HG02852 (cell line): Measurements from ENCODE around the gene CCDC32.

Experiments used
- ATAC-seq: cut with Tn5 transposase; IDR thresholded peaks from one replicate; pipeline ENCODE4 v1.9.1; 2021; ENCODE audit warnings: mild to moderate bottlenecking, moderate library complexity; ENCODE audit not compliant: unreplicated experiment

The CCDC32 gene

DNA sequence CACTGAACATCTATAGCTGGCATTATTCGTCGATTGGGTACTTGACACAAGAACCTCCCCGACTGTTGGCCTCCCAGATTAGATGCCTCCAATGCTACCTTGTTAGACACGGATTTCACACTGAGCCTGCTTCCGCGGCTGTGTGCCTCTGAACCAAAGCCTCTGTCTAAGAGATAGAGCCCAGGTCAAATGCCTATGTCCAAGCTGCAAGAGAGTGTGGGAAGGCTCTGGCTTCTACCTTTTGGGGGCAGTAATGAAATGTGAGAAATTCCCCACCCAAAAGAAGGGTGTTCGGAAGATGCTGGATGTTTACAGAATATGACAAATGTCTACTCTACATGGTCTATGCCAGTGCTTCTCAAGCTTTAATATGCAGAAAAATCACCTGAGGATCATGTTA is 2.3 kb upstream of the CCDC32 start:
- ATAC-seq, result no peak

DNA sequence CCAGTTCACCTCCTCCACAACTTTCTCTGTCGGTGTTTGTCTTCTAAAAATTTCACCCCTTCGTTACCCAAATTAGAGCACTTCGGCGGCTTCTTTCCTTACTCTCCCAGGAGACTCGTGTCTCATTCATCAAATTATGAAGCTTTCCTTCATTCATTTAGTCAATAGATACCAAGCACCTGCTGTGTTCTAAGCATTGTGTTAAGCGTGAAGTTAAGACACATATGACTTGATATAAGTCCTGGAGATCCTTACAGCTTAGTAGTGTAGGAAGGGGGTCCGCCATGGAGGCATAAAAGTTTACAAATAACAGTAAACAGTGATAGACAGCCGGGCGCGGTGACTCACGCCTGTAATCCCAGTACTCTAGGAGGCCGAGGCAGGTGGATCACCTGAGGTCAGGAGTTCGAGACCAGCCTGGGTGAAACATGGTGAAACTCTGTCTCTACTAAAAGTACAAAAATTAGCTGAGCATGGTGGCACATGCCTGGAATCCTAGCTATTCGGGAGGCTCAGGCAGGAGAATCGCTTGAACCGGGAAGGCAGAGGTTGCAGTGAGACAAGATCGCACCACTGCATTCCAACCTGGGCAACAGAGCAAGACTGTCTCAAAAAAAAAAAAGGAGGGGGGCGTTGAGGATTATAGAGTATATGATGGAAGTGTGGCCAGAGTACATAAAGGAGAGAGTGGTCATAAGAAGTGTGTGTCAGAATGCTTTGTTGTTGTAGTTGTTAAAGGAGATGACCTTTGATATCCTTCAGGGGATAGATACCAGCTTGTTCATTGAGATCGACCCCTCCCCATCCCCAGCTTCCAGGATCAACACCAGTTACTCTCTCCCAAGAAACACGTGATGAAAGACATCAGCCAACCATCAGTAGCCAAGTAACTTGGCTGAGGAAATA is 744 bp upstream of the CCDC32 start:
- no peak for ATAC-seq

DNA sequence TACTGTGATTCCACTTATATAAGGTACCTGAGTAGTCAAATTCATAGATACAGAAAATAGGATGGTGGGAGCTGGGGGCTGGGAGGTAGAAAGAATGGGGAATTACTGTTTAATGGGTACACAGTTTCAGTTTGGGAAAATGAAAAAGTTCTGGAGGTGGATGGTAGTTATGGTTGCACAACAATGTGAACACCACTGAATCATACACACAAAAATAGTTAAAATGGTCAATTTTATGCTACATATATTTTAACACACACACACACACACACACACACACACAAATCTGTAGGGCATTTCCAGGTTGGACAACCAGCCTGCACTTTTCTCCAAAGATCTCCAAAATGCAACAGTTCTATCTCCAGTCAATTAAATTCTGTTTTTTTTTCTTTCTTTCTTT is 1.4 kb downstream of the CCDC32 start:
- no peak for ATAC-seq

DNA sequence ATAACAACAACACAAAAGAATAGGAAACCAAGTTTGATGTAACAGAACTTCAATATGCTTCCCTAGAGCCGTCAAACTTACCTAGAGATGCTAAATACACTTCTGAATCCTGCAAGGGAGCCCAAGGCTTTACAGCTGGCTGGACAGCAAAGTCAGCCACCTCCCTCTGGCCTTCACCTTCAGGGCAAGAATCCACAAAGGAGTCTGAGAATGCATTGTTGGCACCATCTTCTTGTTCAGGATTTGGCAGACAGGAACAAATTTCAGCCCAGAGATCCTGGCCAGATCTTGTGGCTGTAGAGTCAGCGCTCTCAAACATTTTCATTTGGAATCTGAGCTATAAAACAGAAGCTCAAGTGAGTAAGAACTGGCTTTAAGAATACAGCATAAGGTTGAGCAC is 2.2 kb downstream of the CCDC32 start:
- no peak for ATAC-seq

DNA sequence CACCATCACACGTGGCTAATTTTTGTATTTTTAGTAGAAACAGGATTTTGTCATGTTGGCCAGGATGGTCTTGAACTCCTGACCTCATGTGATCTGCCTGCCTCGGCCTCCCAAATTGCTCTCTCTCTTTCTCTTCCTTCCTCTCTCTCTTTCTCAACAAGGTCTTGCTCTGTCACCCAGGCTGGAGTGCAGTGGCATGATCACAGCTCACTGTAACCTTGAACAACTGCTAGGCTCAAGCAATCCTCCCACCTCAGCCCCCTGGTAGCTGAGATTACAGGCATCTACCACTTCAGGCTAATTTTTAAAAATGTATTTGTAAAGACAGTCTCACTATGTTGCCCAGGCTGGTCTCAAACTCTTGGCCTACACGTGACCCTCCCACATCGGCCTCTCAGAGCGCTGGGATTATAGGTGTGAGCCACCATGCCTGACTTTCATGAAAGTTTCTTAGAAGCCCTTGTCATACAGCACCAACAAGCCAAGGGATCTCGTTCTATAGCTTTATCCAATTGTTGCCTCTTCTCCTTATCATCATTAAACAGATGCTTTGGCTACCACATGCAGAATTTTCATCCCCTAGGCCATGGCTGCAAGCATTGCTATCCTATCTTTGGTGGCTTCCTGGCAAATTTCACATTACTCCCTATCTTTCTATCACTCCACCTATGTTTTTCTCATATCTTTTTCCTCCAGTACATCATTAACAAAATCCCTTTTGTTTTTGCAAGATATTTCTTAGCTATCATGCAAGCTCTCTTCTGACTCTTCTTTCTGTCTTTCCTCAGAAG is 5.7 kb downstream of the CCDC32 start:
- no peak for ATAC-seq

DNA sequence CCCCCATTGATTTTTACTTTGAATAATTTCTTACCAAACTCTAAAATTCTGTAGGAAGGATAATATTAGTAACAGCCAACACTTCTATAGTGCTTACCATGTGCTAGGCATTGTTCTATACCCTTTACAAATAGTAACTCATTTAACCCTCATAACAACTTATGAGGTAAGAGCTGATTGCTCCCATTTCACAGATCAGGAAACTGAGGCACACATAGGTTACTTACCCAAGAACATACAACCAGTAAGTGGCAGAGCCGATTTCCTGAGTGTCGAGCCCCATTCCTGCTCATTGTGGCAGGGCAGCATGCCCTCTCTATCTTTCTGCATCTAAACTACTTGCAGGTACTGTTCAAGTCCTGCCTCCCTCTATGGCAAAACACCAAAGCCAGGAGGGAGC is 9.0 kb downstream of the CCDC32 start:
- ATAC-seq, result no peak

DNA sequence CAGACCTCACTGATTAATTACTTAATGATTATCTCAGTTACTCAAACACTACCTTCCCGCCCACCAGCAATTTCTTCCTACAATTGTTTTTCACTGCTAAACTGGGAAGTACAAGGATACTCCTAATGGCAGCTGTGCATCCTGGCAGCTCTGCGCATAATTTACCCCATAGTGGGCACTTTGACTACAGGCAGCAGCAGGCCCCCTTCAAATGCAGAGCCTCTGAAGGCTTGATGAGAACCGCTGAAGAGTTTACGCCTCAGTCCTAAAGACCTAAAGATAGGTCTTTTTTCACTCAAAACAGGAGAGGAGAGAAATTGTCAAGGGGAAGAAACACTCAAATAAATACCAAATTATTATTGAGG is 10.7 kb downstream of the CCDC32 start:
- ATAC-seq, result no peak

DNA sequence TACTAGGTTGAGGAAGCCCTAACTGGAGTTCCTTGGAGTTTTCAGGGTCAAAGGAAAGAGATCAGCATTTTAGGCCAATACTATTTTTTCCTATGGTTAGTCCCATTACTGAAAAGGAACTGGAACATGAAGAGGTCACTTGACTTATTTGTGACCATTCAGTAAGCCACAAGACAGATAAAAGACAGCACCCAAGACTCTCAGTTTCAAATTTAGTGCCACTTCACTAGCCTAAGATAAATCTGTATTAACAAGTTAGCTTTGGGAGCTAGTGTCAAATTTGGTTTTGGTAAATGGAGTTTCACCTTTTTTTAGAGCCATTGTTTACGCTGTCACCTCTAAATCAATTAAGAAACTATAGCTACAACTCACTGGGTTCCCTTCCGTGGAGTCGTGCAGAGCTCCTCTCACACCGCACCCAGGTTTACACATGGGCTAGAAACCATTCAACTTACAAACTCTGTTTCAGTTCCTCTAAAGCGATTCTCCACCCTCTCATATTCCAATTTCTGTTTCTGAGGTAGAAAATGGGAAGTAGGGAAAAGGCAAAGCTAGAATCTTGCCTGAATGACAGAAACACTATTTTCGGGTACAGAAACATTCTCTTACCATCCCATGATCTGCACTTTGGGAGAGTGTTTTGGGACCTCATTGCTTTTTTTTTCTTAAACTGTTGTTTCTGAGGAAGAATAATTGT is 14.4 kb downstream of the CCDC32 start:
- ATAC-seq, result peak; percentile 71

DNA sequence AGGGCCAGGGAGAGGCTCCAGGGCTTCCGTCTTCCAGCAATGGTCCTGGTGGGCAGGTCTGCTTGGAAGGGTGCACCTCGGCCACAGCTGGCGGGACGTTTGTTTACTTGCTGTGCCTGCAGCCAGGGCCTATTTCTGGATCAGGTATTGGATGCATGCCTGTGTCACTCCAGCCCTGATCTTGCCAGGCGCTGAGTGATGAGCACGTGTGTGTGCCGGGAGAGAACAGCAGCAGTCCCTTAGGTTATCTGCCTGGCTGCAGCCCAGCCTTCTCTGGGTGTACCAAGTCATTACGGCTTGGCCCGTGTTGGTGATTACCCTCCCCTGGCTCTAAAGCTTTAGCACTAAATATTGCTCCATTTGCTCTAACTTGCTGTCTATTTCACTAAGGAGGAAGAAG is 14.9 kb downstream of the CCDC32 start:
- no peak for ATAC-seq

DNA sequence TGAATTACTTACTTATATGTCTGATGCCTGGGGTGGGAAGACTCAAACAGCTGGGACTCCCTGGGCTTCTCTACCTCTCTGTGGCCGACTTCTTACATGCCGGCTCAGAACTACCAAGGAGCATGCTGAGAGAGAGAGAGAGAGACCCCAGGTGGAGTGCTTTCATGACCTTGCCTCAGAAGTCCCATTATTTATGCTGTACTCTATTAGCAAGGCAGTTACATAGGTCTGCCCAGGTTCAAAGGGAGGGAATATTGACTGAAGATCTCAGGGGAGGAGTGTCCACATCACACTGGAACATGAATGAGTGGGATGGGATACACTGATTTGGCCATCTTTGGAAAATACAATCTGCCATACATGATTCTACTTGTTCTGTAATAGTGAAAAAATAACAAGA is 16.2 kb downstream of the CCDC32 start:
- ATAC-seq, result no peak

DNA sequence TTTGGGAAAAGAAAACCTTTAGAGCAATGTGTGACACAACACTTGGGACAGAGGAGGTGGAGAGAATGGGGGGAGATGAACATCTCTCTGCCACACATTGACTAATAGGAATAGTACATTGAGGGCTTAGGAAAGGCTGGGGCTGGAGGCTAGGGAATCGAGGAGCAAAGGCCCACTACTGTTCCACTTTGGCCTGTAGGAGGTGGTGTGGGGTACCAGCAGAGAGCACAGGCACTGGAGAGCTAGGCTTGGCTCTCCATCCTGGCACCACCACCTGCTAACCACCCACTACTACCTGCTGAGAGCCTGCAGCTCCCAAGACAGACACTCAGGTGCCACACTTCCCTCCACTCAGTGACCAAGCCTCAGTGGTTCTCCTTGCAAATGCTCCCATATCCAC is 19.4 kb downstream of the CCDC32 start:
- no peak for ATAC-seq

DNA sequence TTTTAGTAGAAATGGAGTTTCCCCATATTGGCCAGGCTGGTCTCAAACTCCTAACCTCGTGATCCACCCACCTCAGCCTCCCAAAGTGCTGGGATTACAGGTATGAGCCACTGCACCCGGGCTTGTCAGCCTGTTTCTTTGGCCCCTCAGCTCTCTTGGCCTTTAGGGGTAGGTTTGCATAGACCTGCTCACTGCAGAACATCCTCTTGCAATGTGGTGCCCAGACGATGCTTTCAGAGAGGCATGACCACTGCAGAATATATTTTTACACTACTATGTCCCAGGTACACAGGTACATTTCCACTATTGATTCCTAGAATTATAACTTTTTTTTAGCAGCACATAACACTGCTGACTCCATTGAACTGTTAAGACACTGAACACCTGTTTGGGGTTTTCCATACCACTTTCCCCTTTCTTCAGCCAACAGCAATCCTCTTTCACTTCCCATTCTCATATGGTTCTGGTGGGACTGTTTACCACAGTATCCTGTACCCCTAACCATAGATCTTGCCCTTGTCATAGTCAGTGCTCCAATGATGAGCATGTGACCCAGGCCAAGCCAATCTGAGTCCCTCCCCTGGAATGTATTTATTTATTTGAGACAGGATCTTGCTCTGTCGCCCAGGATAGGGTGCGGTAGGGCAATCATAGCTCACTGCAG is 21.1 kb downstream of the CCDC32 start:
- peak; percentile 74 for ATAC-seq

DNA sequence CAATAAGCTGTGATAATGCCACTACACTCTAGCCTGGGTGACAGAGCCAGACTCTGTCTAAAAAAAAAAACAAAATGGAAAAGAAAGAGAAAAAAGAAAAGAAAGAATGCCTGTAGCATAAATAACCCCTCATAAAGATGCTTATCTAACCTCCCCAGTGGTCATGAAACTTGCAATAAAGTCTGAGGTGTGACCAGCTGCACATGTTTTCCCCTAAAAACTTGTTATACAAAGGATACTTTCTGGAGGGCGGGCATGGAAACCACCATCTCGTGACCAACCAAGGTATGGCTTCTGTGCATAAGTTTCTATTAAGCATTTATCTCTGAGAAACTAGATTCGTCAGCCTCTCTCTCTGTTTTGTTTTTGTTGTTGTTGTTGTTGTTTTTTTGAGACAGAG is 21.8 kb downstream of the CCDC32 start:
- ATAC-seq, result peak; percentile 39

DNA sequence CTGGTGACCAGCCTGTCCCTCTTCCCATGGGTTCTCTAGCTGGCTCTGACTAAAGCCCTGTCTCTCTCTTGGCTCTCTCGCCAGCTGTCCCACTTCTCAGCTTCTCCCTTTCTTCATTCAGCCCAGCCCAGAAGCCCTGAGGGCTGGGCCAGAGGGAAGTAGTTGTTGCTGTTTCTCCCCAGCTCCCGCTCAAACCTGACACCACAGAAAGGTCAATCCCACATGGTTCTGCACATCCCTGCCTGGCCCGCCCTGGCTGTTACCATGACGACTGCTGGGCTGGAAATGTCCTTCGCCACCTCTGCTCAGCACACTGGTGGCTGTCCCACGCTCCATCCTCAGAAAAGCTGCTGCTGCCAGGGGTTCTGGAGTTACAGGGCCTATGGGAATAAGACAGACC is 25.9 kb downstream of the CCDC32 start:
- no peak for ATAC-seq

DNA sequence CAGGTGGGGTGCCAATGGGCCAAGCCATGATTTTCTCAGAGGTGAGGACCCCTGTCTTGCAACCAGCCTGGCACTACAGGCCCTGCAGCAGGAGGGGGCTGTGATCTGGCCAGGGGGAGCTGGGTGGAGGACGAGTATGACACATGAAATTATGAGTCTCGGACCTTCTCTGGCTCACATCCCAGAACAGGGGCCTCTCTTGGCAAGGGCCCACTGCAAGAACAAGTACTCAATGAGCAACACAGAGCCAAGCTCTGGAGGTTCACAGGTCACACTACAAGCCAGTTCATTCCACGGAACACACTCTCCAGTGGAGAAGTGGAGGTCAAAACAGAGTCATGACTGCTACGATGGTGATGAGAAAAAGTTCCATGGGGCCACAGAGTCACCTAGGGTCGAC is 28.3 kb downstream of the CCDC32 start:
- no peak for ATAC-seq

DNA sequence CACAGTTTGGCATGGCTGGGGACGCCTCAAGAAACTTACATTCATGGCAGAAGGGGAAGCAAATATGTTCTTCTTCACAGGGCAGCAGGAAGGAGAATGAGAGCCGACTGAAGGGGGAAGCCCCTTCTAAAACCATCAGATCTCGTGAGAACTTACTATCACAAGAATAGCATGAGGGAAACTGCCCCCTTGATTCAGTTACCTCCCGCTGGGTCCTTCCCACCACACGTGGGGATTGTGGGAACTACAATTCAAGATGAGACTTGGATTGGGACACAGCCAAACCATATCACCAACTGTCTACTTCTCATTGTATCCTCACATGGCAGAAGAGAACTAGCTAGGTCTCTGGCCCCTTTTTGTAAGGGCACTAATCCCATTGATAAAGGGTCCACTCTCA is 30.5 kb downstream of the CCDC32 start:
- no peak for ATAC-seq

DNA sequence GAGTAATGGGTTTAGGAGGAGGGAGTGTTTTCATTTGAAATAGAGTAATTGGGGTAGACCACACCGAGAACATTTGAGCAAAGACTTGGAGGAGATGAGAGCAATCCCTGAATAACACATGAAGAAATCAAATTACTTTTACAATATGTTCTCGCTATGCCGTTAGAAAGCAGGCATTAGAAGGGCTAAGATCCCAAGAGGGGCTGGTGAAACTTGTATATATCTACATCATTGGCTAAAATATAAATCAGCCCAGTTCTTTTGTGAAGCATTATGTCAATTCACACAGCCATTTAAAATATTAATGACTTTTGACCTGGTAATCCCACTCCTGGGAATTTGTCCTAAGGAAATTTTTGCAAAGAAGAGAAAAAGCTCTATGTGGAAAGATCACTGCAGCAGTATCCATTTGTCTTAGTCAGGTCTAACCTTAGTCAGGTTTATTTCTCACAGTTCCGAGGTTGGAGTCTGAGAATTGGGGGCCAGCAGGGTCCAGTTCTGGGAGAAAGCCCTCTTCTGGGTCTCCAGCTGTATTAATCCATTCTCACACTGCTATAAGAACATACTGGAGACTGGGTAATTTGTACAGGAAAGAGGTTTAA is 31.0 kb downstream of the CCDC32 start:
- ATAC-seq, result no peak

DNA sequence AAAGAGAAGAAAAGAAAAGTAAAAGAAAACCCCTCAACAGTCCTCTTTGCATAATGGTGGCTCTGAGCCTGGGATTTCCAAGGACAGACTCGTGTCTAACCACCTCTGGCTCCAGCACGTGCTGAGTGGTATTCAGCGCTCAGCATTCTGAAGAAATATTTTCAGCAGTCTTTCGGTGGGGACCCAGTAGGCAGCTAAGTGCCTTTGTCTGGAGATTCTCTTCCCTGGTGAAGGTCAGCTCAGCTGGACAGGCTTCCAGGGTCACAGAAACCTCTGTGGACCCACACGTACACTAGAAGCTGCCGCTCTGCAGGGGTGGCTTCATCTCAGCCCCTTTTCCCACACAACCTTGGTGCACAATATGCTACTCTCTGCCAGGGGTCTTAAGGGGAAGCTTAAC is 36.0 kb downstream of the CCDC32 start:
- ATAC-seq, result no peak

DNA sequence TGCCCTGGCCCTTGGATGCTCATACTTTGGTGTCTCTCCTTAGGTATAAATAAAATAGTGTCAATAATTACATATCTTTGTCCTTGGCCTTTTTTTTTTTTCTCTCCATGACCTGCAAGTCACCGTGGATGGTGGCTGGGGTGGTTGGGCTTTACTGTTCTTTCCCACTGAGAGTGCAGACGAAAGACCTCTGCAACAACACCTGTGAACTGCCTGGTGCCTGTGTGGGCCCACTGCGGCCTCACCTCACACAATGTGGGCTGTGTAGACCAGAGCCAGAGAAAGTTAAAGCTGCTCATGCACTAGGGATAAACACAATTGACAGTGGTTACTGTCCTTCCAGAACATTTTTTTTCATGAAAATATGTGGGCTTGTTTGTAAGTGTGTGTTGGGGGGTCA is 39.0 kb downstream of the CCDC32 start:
- ATAC-seq, result no peak

DNA sequence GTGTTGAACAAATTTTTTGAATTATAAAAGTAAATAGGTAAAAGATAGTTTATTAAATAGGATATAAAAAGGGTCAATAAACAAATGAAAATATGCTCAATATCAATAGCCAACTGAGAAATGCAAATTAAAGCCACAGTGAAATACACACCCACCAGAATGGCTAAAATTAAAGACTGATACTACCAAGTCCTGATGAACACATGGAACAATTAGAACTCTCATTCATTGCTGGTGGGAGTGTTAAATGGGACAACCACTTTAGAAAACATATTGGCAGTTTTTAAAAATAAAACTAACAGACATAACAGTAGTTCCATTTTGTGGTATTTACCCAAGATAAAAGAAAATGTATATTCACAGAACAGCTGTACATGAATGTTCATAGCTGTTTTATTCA is 41.2 kb downstream of the CCDC32 start:
- ATAC-seq, result no peak

DNA sequence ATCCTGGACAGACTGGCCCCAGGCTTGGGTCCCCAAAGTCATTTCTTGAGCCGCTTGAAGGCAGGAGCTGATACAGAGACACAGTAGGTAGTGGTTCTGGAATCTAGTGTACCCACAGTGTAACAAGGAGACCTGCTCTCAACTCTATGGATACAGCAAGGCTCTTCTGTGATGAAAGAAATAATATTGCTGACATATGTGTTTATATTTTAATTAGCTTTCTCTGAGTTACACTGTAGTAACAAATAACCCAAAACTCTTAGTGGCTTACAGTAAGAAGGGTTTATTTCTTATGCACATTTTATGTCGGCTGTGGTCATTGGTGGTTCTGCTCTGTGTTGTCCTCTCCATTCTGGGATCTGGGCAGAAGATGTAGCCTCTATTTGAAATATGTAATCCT is 48.5 kb downstream of the CCDC32 start:
- no peak for ATAC-seq
